GM23248 (cell line): Measurements from ENCODE around the gene TACSTD2. TPM values are rescaled to one million over a fixed set of nuclear protein-coding genes. Genes with fewer than 3 reads are reported as not detected.
"Not testable (repeated sequence)": the region's sequence is repeated elsewhere in the genome, so short reads cannot be mapped to it uniquely, and the experiment has no call there.

Source experiments
- DNase-seq: peaks from one replicate; pipeline ENCODE4 v3.0.0-alpha.2; 2015
- H2AFZ ChIP-seq: fragments of 200-600 bp; sonication (generic); 2 replicates; pipeline ENCODE4 v1.6.1; 2016; ENCODE audit warnings: antibody characterized with exemption
- H3F3A ChIP-seq: fragments of 200-600 bp; sonication (generic); 2 replicates; pipeline ENCODE4 v1.6.1; 2016; ENCODE audit warnings: mild to moderate bottlenecking, antibody characterized with exemption, mixed run types; ENCODE audit not compliant: insufficient read depth
- H3K27ac ChIP-seq: fragments of 200-600 bp; sonication (generic); 2 replicates; pipeline ENCODE4 v1.5.1; 2016; ENCODE audit warnings: mild to moderate bottlenecking
- H3K27me3 ChIP-seq: fragments of 200-600 bp; sonication (generic); replicated peaks from 2 replicates; pipeline ENCODE4 v1.6.1; 2016; ENCODE audit warnings: mild to moderate bottlenecking; ENCODE audit not compliant: insufficient read depth
- H3K36me3 ChIP-seq: fragments of 200-600 bp; sonication (generic); 2 replicates; pipeline ENCODE4 v1.6.1; 2016; ENCODE audit warnings: low read depth, mild to moderate bottlenecking
- H3K4me1 ChIP-seq: fragments of 200-600 bp; sonication (generic); 2 replicates; pipeline ENCODE4 v1.6.1; 2016; ENCODE audit warnings: mild to moderate bottlenecking; ENCODE audit not compliant: insufficient read depth
- H3K4me2 ChIP-seq: fragments of 200-600 bp; sonication (generic); one replicate; pipeline ENCODE4 v1.6.1; 2016; ENCODE audit warnings: mild to moderate bottlenecking; ENCODE audit not compliant: unreplicated experiment
- H3K4me3 ChIP-seq: fragments of 200-600 bp; sonication (generic); 2 replicates; pipeline ENCODE4 v1.5.1; 2016; ENCODE audit warnings: mild to moderate bottlenecking
- H3K79me2 ChIP-seq: fragments of 200-600 bp; sonication (generic); 2 replicates; pipeline ENCODE4 v1.6.1; 2016; ENCODE audit warnings: mild to moderate bottlenecking; ENCODE audit not compliant: insufficient read depth
- H3K9ac ChIP-seq: fragments of 200-600 bp; sonication (generic); 2 replicates; pipeline ENCODE4 v1.6.1; 2016; ENCODE audit warnings: mild to moderate bottlenecking
- H3K9me2 ChIP-seq: fragments of 200-600 bp; sonication (generic); 2 replicates; pipeline ENCODE4 v1.6.1; 2016; ENCODE audit warnings: mixed run types, mild to moderate bottlenecking, moderate library complexity; ENCODE audit not compliant: insufficient read depth
- H3K9me3 ChIP-seq: fragments of 200-600 bp; sonication (generic); one replicate; pipeline ENCODE4 v1.6.1; 2017; ENCODE audit warnings: low read depth
- H4K20me1 ChIP-seq: fragments of 200-600 bp; sonication (generic); 2 replicates; pipeline ENCODE4 v1.6.0; 2016; ENCODE audit not compliant: insufficient read depth
- EZH2 ChIP-seq: fragments of 200-600 bp; sonication (generic); IDR thresholded peaks from 2 replicates; pipeline ENCODE4 v1.6.1; 2018; ENCODE audit warnings: antibody characterized with exemption, mild to moderate bottlenecking; ENCODE audit not compliant: insufficient read depth, poor library complexity, severe bottlenecking
- EZH2phosphoT487 ChIP-seq: fragments of 200-600 bp; sonication (generic); IDR thresholded peaks from 2 replicates; pipeline ENCODE4 v1.6.1; 2018; ENCODE audit warnings: antibody characterized with exemption, moderate library complexity, mild to moderate bottlenecking, low read depth; ENCODE audit not compliant: insufficient read depth
- WGBS, 2 experiments: methylation state at CpG; one replicate each; pipeline ENCODE4 v1.1.6; 2015 to 2017; ENCODE audit warnings: low lambda C conversion rate in 2 of 2, low coverage in 1 of 2; ENCODE audit errors: missing lambda C conversion rate in 2 of 2; 5-methylcytosine and 5-hydroxymethylcytosine counted together
- in situ Hi-C: fragments of 300-500 bp; cut with MboI; formaldehyde crosslinking; loops from 2 replicates; pipeline ENCODE4 v1.15.0; 2020
- polyA plus RNA-seq: library from polyadenylated mRNA; unstranded; fragments of >200 nt; fragmentation: Nextera tagmentation; extraction: Ambion mirVana; gene quantifications from 2 replicates; pipeline ENCODE4 v1.2.1, GENCODE V29; 2016
- total RNA-seq: library from RNA; depleted of rRNA; stranded (reverse); fragments of >200 nt; shearing (Covaris generic); gene quantifications from 2 replicates; pipeline ENCODE4 v1.2.3, GENCODE V29; 2014

Gene TACSTD2
- total and polyA plus RNA-seq, 2 experiments from 2014 or later = 1.5 to 1.8 TPM

DNA sequence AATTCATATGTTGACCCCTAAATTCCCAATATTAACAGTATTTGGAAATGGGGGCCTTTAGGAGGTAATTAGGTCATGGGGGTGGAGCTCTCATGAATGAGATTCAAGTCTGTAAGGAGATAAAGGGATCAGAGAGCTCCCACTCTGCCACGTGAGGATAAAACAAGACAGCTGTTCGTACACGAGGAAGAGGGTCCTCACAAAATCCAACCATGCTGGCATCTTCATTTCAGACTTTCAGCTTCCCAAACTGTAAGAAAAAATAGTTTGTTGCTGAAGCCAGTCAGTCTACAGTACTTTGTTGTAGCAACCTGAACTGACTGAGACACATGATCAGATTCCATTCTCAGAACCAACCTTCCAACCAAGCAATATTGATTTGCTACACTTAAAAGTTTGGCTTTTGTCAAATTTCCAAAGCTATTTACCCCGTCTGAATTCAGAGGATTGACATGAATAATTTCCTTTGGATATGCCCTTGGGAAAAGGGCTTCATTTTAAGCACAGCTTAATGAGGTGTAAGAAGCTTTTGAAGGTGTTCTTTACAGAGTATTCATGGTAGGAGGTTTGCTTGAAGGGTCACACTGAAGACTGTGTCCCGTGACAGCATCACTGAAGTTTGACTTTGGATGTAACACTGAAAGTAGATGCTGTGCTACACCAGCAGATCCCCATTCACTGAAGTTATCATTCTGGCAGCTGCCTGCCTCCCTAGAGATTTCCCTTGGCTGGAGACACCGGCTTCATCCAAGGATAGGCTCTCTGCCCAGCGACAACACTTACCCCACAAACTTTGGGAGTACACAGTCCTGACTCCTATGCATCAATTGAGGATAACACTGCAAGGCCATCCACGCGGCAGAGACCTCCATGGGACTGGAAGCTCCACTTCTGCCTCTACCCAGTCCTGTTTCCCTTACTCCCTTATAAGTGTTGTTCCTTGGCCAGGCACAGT is 25.6 kb downstream of the TACSTD2 start:
- Histone ChIP-seq H3K4me2 (no peak overlapping the region), H3K9ac (no peak overlapping the region), H3K36me3 (no peaks in the 10 kb centered on the region), H3K9me2 (no peaks in the 10 kb centered on the region), H3K4me3 (no peak overlapping the region), H3K9me3 (no peaks in the 10 kb centered on the region), H3K27ac (no peak overlapping the region), H3K27me3 (no peaks in the 10 kb centered on the region), H3K4me1 (peaks cover 5% of the 10 kb centered on the region; the same call in 1 of the 2 replicates), H3F3A (no peaks in the 10 kb centered on the region), H2AFZ (no peak overlapping the region), H4K20me1 (no peaks in the 10 kb centered on the region), H3K79me2 (no peaks in the 10 kb centered on the region)
- TF ChIP-seq EZH2phosphoT487 = no peak
- TF ChIP-seq EZH2 = no peak
- in situ Hi-C loops = no loop called here
- 54 to 55% methylated on average over 8 to 9 of the region's 9 CpGs for WGBS, 2 experiments
- no peak for DNase-seq

- H3K36me3 ChIP-seq, H3K27ac ChIP-seq, in situ Hi-C loops, H3F3A ChIP-seq, H2AFZ ChIP-seq, H3K9me3 ChIP-seq, H3K9ac ChIP-seq, H4K20me1 ChIP-seq, H3K4me3 ChIP-seq, H3K9me2 ChIP-seq, H3K27me3 ChIP-seq, H3K4me2 ChIP-seq, DNase-seq, H3K79me2 ChIP-seq: not testable (repeated sequence)
- H3K4me1 ChIP-seq = peaks cover 12% of the 10 kb centered on the region
- 56 to 62% methylated on average over 6 of the region's 6 CpGs for WGBS, 2 experiments
Observed at GRCh38 chr1:58549291-58549690, 27.8 kb downstream of the TACSTD2 start.

- H3K79me2 ChIP-seq = peaks cover 4% of the 10 kb centered on the region; the same call in 1 of the 2 replicates
- H3K9me3 ChIP-seq = no peaks in the 10 kb centered on the region
- TF ChIP-seq EZH2phosphoT487 = no peak
- TF ChIP-seq EZH2 = no peak
- H3K4me2 ChIP-seq = no peak overlapping the region
- in situ Hi-C loops = no loop called here
- H4K20me1 ChIP-seq = no peaks in the 10 kb centered on the region
- H3K9me2 ChIP-seq = no peaks in the 10 kb centered on the region
- H3F3A ChIP-seq = peaks cover 9% of the 10 kb centered on the region; the same call in 1 of the 2 replicates
- H3K4me1 ChIP-seq = peaks cover 12% of the 10 kb centered on the region
- no peaks in the 10 kb centered on the region for H3K36me3 ChIP-seq
- WGBS, 2 experiments = 86 to 87% methylated on average over 2 of the region's 2 CpGs
- no peak overlapping the region for H3K27ac ChIP-seq
- no peak for DNase-seq
- H3K4me3 ChIP-seq = no peak overlapping the region
- H2AFZ ChIP-seq = no peak overlapping the region
- H3K27me3 ChIP-seq = no peaks in the 10 kb centered on the region
- no peak overlapping the region for H3K9ac ChIP-seq
Observed at GRCh38 chr1:58548371-58548770, 28.7 kb downstream of the TACSTD2 start.

- H3K27me3 ChIP-seq = no peaks in the 10 kb centered on the region
- no peaks in the 10 kb centered on the region for H3K9me3 ChIP-seq
- TF ChIP-seq EZH2phosphoT487 = no peak
- TF ChIP-seq EZH2 = no peak
- no peaks in the 10 kb centered on the region for H4K20me1 ChIP-seq
- H2AFZ ChIP-seq = peak within 1 kb of the TSS; percentile 99
- H3K4me3 ChIP-seq = peak within 1 kb of the TSS; percentile 82
- peaks cover 12% of the 10 kb centered on the region for H3K4me1 ChIP-seq
- no peaks in the 10 kb centered on the region for H3K9me2 ChIP-seq
- DNase-seq = peak; percentile 99
- H3K27ac ChIP-seq = peak within 1 kb of the TSS; percentile 98
- H3F3A ChIP-seq = peaks cover 9% of the 10 kb centered on the region; the same call in 1 of the 2 replicates
- H3K4me2 ChIP-seq = peak within 1 kb of the TSS; percentile 96
- in situ Hi-C loops = no loop called here
- H3K9ac ChIP-seq = peak within 1 kb of the TSS; percentile 95
- H3K79me2 ChIP-seq = peaks cover 4% of the 10 kb centered on the region; the same call in 1 of the 2 replicates
- H3K36me3 ChIP-seq = no peaks in the 10 kb centered on the region
- 2 to 3% methylated on average over 31 to 38 of the region's 46 CpGs for WGBS, 2 experiments
Observed at GRCh38 chr1:58546520-58547308, 30.3 kb downstream of the TACSTD2 start, which contains the start of gene OMA1. OMA1 (minus strand) TSS chr1:58546726; CDS start chr1:58539294, 7,432 bp downstream.
